Measurements from ENCODE around the gene VEGFB. TPM values are rescaled to one million over a fixed set of nuclear protein-coding genes. Genes with fewer than 3 reads are reported as not detected.

The VEGFB gene
- total and polyA plus RNA-seq, 2 of the 8 experiments (the other 6 are each of a cell fraction or from before 2014, with no cell fraction given) = 9.3 to 49.6 TPM

GRCh38 chr11:64278576-64279190 lies 44.3 kb downstream of the VEGFB start (continued):
- TF ChIP-seq CTCF (IDR thresholded peaks at IDR 0.05; ENCODE audit: control extremely low read depth in 1 of 3, insufficient read depth in 1 of 3, low read depth in 1 of 3, low read length in 3 of 3) = no peak

All from H1 (cell line).